NCI-H526 (cell line): ENCODE data around the gene LOXL3.

ENCODE experiments used
- DNase-seq, 2 experiments: peaks; one replicate each; lab custom pipeline; 2025; lab: John Stamatoyannopoulos, UW

LOXL3 gene

GRCh38 chr2:74550231-74550630, 3.5 kb downstream of the LOXL3 start:
- no peak for DNase-seq

DNA sequence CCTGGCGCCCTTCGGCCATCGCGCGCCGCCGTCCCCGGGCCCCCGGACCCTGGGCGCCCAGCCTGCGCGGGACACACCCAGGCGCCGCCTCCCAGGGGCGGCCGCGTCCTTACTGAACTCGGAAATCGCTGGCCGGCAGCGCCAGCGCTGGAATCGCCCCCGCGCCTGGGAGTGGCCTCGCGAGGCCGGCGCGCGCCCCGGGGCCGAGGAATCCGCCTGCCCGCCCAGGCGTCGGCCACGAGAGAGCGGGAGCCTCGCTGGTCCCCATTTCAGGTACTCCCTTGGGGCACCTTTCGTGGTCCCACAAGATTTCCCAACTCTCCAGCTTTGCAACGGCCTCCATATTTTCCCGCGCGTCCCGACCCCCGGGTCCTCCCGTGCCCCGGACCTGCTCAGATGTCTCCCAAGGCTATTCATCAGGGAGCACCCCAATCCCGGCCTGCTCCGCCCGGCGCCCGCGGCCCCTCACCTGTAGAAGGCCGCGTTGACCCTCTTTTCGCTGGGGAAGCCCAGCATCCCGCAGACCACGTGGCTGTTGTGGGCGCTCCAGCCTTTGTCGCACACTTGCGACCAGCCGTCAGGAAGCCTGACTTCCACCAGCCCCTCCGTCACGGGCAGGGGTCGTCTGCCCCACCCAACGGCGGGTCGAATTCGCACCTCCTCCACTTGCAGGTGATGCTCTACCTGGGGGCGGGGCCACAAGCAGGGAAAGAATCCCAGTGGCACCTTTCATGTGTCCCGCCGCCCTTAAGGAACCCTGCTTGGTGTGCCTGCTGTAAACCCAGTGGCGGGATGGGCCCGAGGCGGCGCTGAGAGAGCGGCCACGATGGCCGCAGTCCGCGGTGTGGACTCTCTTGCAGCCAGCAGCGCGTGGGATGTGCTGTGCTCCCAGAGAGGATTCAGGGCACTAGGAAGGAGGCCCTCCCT, 4.6 kb downstream of the LOXL3 start:
- peak; percentile 42 to 85 for DNase-seq

DNA sequence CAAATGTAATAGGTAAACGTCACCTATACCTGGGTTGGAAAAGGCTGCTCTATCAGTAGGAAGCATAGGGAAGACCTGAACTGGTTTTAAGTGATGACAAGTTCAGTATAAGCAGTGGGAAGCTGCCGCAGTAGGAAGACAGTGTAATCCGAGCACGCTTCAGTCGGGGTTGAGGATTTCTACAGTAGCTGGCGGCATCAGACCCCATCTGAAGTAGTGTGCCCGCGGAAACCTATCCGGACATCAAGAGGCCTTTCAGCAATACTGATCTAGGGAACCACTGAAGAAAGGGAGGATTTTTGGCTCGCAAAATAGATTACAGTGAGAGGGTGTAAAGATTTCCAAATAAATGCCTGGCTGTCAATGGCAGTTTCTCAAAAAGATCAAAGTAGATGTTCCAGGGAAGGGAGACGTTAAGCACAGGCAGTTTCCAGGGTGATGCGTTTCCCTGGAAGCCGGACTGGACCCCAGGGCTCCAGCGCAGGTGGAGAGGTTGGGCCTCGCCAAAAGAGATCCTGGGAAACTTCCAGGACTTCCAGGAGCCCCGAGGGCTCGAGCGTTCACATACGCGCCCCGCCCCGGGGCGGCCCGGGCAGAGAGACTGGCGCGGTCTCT, 5.3 kb downstream of the LOXL3 start:
- peak; percentile 40 to 68 for DNase-seq

DNA sequence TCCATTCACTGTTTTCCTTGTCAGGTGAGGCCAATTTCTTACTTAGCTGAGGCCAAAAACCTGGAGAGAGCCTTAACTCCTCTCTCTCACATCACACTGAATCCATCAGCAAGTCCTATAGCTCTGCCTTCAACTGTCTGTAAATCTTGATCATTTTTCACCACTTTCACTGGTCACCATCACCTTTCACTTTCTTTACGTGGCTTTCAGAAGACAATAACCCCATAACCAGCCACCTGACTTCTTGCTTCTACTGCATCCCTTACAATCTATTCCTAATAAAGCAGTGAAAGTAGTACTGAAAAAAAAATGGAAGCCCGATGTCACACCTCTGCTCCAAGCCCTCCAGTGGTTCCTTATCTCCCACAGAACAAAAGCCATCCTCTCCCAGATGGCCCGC, 7.7 kb downstream of the LOXL3 start:
- no peak for DNase-seq

DNA sequence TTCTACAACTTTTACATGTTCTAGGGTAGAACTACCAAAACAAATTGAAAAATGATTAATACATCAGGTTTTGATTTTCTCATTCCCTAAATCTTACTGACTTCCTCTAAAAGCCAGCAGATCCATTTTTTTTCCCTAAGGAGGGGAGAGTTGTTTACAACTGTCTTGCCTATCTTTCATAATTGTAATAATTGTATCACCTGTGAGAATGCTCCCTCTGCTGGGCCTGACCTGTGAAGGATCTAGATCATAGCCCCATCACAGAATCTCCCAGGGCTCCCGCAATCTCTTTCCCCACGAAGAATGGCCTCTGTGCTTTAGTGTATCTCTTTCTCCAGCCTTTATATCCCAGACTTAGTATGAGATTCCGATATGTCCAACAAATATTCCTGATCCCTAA, 9.1 kb downstream of the LOXL3 start:
- no peak for DNase-seq

DNA sequence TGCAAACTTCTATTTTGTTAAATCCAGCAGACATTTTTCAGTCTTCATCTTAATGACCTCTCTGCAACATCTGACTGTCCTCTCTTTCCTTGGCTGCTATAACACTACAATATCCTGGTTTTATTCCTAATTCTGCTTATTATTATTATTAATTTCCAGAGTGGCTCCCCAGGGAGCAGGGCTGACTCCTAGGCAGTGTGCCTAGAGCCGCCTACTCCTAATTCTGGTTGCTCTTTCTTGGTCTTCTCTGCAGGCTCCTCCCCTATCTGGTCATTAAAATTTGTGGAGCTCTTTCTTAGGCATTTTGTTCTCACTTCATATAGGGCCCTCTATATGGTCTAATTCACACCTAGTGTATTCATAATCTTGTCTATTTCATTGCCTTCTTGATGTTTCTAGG, 10.8 kb downstream of the LOXL3 start:
- DNase-seq, result no peak

DNA sequence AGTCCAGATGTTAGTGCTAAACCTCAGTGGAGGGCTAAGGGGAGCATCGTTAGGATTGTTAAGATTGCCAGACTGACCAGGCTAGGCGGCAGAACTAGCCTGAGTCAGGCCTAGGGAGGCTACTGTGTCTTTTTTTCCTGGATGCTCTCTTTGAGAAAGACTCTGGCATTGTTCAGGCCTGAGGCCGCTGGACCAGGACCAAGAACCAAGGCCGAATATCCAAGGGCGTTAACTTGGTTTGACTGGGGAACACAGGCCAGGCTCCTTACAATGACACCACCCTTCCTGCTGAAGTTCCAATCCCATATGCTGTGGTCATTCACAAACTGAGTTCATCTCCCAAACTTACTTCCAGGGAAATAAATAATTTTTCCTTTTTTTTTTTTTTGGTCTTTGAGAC, 13.5 kb downstream of the LOXL3 start:
- no peak for DNase-seq

DNA sequence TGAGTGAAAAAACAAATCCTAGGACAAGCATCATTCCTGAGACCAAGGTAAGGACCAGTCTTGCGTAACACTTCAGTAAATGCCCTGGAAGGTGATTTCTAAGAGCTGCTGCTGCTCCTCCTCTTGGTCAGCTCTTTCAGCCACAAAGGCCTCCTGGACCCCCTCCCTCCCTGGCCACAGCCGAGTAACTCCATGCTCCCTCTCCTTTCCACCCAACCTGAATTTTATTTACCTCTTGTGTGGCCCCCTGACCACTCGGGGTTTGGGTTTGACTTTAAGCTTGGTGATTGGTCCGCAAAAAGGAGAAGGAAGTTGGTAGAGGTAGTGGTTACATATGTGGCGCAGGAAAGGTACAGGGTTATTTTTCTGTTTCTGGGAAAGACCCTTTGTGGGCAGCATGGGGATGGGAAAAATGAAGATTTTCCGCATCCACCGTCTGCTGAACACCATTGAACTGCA, 14.8 kb downstream of the LOXL3 start:
- no peak for DNase-seq

- no peak for DNase-seq
Observed at GRCh38 chr2:74537140-74537539, 16.6 kb downstream of the LOXL3 start.

DNA sequence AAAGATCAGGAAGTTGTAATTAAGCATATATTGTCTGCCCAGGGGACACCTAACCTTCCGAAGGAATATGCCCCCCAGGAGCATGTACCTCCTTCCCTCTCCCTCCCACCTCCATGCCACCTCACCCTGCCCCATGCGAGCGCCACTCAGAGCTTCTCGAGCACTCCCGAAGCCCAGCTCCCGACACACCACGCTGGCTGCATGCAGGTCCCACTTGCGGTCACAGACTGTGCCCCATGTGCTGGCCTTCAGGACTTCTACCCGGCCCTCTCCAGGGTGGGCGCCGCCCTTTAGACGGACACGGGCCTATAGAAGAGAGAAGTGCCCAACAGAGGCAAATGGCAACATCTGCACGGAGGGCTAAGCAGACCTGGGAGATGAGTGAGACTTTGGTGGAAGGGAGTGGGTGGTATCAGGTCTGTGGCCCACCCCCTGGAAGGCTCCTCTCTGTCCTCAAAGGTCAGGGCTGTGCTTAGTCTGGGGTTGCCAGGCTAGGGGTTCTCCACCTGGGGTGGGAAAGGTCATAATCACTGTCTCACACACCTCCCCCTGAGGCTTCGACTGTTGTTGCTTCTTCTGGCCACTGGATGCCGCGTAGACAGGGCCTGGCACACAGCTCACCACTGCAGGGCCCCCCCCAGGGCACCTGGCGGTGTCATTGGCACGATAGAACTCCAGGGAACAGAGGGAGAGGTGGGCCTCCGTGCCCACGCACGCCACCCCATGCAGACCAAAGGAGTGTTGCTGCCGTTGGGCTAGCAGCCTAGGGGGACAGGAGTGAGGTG, 17.4 kb downstream of the LOXL3 start:
- DNase-seq, result no peak

DNA sequence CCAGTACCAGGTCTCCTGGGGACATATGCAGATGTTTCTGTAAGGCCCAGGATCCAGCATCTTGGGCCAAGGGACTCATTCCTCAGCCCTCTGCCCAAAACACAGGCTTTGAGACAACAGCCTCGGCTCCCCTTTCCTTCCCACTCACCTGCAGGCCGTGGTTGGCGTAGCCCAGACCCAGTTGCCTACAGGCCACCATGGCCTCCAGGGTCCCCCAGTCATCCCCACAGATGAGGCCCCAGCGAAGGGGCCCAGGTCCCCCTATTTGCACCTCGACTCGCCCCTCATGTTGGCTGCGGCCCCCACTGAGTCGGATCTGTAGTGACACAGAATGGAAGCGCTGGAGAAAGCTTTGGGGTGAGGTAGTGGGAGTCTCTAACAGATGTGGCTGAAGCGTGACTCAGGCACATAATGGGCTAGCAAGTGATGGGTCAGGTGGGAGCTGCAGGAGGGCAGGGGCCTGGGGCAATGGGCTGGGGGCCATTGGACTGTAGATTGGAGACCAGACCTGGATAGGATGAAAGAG, 18.2 kb downstream of the LOXL3 start:
- no peak for DNase-seq

DNA sequence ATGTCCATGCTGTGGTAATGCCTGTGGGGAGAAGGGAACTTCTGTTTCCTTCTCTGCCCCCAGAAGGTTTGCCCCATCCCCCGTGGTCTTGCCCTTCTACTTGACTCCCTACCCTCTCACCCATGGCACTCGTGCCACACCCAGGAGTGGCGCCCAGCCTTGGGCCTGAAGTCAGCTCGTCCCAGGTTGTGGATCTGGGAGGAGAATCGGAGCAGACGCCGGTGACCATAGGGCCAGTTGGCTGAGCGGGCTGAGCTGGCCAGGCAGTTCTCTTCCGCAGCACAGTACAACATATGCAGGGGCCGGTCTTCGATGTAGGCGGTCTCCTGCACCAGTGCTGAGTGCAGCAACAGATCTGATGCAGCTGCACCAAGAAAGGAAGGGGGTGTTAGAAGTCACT, 19.3 kb downstream of the LOXL3 start:
- DNase-seq, result no peak

- no peak for DNase-seq
Observed at GRCh38 chr2:74533464-74533863, 20.3 kb downstream of the LOXL3 start.

- peak in 1 of 2 experiments; percentile 19 for DNase-seq
Observed at GRCh38 chr2:74532222-74532621, 21.5 kb downstream of the LOXL3 start.

GRCh38 chr2:74531666-74532065, 22.1 kb downstream of the LOXL3 start:
- DNase-seq, result no peak

- DNase-seq, result peak in 1 of 2 experiments; percentile 50
Observed at GRCh38 chr2:74530239-74531187, 23.2 kb downstream of the LOXL3 start.

DNA sequence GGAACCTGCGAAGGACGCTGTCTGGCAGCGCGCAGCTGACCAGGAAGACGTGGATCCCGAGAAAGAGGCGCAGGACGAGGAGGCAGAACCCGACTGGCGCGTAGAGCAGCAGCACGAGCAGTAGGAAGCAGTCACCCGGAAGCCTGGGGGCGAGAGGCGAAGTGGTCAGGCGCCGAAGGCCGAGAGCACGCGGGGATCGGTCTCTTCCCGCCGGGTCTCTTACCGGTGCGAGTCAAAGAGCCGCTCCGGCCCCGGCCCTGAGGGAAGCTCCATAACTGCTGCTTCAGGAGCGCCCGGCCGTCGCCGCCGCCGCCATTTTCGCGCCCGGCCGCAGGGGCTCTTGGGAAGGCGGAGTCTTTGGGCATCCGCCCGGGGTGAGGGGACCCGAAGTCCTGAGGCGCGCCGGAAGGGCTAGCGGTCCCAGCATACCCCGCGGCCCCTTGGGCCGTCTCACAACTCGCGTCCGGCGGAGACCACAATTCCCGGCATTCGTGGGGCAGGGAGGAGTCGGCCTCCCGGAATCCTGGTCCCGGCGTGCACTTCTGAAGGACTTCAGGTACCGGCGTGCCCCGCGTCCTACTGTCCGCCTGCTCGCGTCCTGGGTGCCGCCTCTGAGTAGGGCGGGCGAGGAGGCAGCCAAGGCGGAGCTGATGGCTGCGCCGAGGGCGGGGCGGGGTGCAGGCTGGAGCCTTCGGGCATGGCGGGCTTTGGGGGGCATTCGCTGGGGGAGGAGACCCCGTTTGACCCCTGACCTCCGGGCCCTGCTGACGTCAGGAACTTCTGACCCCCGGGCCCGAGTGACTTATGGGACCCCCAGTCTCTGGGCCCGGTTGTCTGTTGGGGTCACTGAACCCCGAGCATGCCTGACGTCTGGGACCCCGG, 24.1 kb downstream of the LOXL3 start, which contains the start of the genes AUP1 and HTRA2:
Gene AUP1, minus strand, starts transcription at position 350 of the 882 bp plus-strand sequence. Its CDS starts 77 bp downstream, at position 273.
Gene HTRA2, plus strand, starts transcription at position 577 of the 882 bp plus-strand sequence. Its CDS starts 74 bp downstream, at position 651.
- peak; percentile 95 to 99 for DNase-seq

- DNase-seq, result no peak
Observed at GRCh38 chr2:74528600-74529356, 25.0 kb downstream of the LOXL3 start.

DNA sequence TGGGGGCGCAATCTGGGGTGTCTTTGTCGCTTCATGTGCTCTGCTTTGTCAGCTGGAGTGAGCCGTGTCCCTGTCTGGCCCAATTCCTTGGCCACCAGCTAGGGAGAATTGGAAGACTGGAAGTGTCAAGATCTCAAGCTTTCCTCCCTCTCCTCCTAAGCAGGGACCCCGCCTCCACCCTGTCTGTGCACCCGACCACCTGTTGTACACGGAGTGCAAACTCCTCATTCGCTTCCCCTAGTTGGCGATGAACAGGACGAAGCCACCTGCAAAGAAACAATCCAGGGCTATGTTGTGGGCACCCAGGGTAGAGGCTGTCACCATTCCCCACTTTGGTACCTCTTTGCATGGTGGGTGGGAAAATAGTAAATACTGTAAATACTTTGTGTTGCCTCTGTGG, 26.0 kb downstream of the LOXL3 start:
- DNase-seq, result no peak
